Effector memory CD4-positive, alpha-beta T cell (primary cell): ENCODE data around the gene TUBGCP6.
"Not testable (repeated sequence)": the region's sequence is repeated elsewhere in the genome, so short reads cannot be mapped to it uniquely, and the experiment has no call there.

Experiments
- DNase-seq, 3 donors: peaks; one replicate each; pipeline ENCODE4 v3.0.0-alpha.2; 2020
- H3K27ac ChIP-seq: 2 replicates; pipeline ENCODE4 v1.7.0; 2013; ENCODE audit warnings: mild to moderate bottlenecking, low read length, moderate library complexity; ENCODE audit not compliant: insufficient read depth, poor library complexity, severe bottlenecking
- H3K27me3 ChIP-seq: replicated peaks from 2 replicates; pipeline ENCODE4 v1.7.0; 2013; ENCODE audit warnings: mild to moderate bottlenecking, low read length; ENCODE audit not compliant: insufficient read depth, control insufficient read depth, poor library complexity, severe bottlenecking
- H3K36me3 ChIP-seq: 2 replicates; pipeline ENCODE4 v1.7.0; 2013; ENCODE audit warnings: mild to moderate bottlenecking, low read length, moderate library complexity; ENCODE audit not compliant: control insufficient read depth, insufficient read depth
- H3K4me1 ChIP-seq: 2 replicates; pipeline ENCODE4 v1.7.0; 2013; ENCODE audit warnings: low read length, mild to moderate bottlenecking; ENCODE audit not compliant: control insufficient read depth, insufficient read depth, poor library complexity, severe bottlenecking
- H3K4me3 ChIP-seq: 2 replicates; pipeline ENCODE4 v1.7.0; 2013; ENCODE audit warnings: low read length, low read depth, mild to moderate bottlenecking; ENCODE audit not compliant: insufficient read depth, poor library complexity, severe bottlenecking
- H3K9me3 ChIP-seq: 2 replicates; pipeline ENCODE4 v1.7.0; 2013; ENCODE audit warnings: mild to moderate bottlenecking, low read length, moderate library complexity; ENCODE audit not compliant: control insufficient read depth

The TUBGCP6 gene

GRCh38 chr22:50208939-50209892 lies 35.6 kb downstream of the TUBGCP6 start:
- Histone ChIP-seq H3K36me3 (peaks cover 46% of the 10 kb centered on the region), H3K4me1 (peaks cover 5% of the 10 kb centered on the region), H3K4me3 (no peak overlapping the region), H3K27ac (no peak overlapping the region), H3K9me3 (no peaks in the 10 kb centered on the region), H3K27me3 (no peaks in the 10 kb centered on the region)
- no peak for DNase-seq

- Histone ChIP-seq H3K4me3 (no peak overlapping the region), H3K4me1 (peaks cover 5% of the 10 kb centered on the region), H3K9me3 (no peaks in the 10 kb centered on the region), H3K27me3 (no peaks in the 10 kb centered on the region), H3K36me3 (peaks cover 42% of the 10 kb centered on the region), H3K27ac (no peak overlapping the region)
- DNase-seq: no peak
These were observed 36.3 kb downstream of the TUBGCP6 start for GRCh38 chr22:50208430-50208938.

GRCh38 chr22:50207383-50208140 lies 37.3 kb downstream of the TUBGCP6 start:
- H3K36me3 ChIP-seq: peaks cover 40% of the 10 kb centered on the region

GRCh38 chr22:50206599-50206998 lies 38.2 kb downstream of the TUBGCP6 start:
- Histone ChIP-seq H3K4me3 (no peak overlapping the region), H3K4me1 (peaks cover 13% of the 10 kb centered on the region), H3K27ac (no peak overlapping the region), H3K36me3 (peaks cover 32% of the 10 kb centered on the region), H3K27me3 (no peaks in the 10 kb centered on the region), H3K9me3 (no peaks in the 10 kb centered on the region)
- DNase-seq: no peak

More at GRCh38 chr22:50207383-50208140, 37.3 kb downstream of the TUBGCP6 start:
- peaks cover 5% of the 10 kb centered on the region for H3K4me1 ChIP-seq
- no peaks in the 10 kb centered on the region for H3K27me3 ChIP-seq
- no peak for DNase-seq
- no peak overlapping the region for H3K27ac ChIP-seq
- H3K9me3 ChIP-seq: no peaks in the 10 kb centered on the region
- H3K4me3 ChIP-seq: no peak overlapping the region

GRCh38 chr22:50205781-50206569 lies 38.8 kb downstream of the TUBGCP6 start:
- H3K4me3 ChIP-seq: no peak overlapping the region
- no peak for DNase-seq
- peaks cover 15% of the 10 kb centered on the region for H3K4me1 ChIP-seq
- H3K27ac ChIP-seq: no peak overlapping the region
- no peaks in the 10 kb centered on the region for H3K9me3 ChIP-seq
- H3K27me3 ChIP-seq: no peaks in the 10 kb centered on the region
- peaks cover 29% of the 10 kb centered on the region for H3K36me3 ChIP-seq

GRCh38 chr22:50204998-50205397 lies 39.8 kb downstream of the TUBGCP6 start:
- H3K9me3 ChIP-seq: not testable (repeated sequence)
- H3K4me1 ChIP-seq: peaks cover 16% of the 10 kb centered on the region
- H3K36me3 ChIP-seq: peaks cover 19% of the 10 kb centered on the region

GRCh38 chr22:50204571-50204970 lies 40.3 kb downstream of the TUBGCP6 start:
- Histone ChIP-seq H3K27ac (no peak overlapping the region), H3K4me3 (no peak overlapping the region), H3K9me3 (no peaks in the 10 kb centered on the region), H3K4me1 (peaks cover 18% of the 10 kb centered on the region), H3K27me3 (no peaks in the 10 kb centered on the region), H3K36me3 (peaks cover 17% of the 10 kb centered on the region)
- no peak for DNase-seq

More at GRCh38 chr22:50204998-50205397, 39.8 kb downstream of the TUBGCP6 start:
- not testable (repeated sequence) for H3K4me3 ChIP-seq, H3K27me3 ChIP-seq, H3K27ac ChIP-seq, DNase-seq

GRCh38 chr22:50203288-50203687 lies 41.5 kb downstream of the TUBGCP6 start:
- no peak for DNase-seq
- no peaks in the 10 kb centered on the region for H3K27me3 ChIP-seq
- no peak overlapping the region for H3K4me3 ChIP-seq
- no peaks in the 10 kb centered on the region for H3K9me3 ChIP-seq
- H3K4me1 ChIP-seq: peaks cover 18% of the 10 kb centered on the region
- H3K36me3 ChIP-seq: peaks cover 24% of the 10 kb centered on the region
- no peak overlapping the region for H3K27ac ChIP-seq

GRCh38 chr22:50202130-50202666 lies 42.6 kb downstream of the TUBGCP6 start:
- Histone ChIP-seq H3K4me1 (peaks cover 18% of the 10 kb centered on the region), H3K27me3 (no peaks in the 10 kb centered on the region), H3K27ac (no peak overlapping the region), H3K4me3 (peak overlapping the region; percentile 53), H3K36me3 (peaks cover 21% of the 10 kb centered on the region), H3K9me3 (no peaks in the 10 kb centered on the region)
- DNase-seq: no peak
